SK-N-MC (cell line): ENCODE data around the gene TNNC2.

Experiments
- EZH2 ChIP-seq: fragments of 200-600 bp; sonication (generic); IDR thresholded peaks from one replicate; pipeline ENCODE4 v1.6.1; 2017; ENCODE audit warnings: antibody characterized with exemption
- FOXP2 ChIP-seq: optimal IDR thresholded peaks from 2 replicates; pipeline ENCODE3; 2011; ENCODE audit warnings: mild to moderate bottlenecking, moderate library complexity; ENCODE audit not compliant: insufficient read depth; ENCODE audit errors: extremely low read length, control extremely low read depth

DNA sequence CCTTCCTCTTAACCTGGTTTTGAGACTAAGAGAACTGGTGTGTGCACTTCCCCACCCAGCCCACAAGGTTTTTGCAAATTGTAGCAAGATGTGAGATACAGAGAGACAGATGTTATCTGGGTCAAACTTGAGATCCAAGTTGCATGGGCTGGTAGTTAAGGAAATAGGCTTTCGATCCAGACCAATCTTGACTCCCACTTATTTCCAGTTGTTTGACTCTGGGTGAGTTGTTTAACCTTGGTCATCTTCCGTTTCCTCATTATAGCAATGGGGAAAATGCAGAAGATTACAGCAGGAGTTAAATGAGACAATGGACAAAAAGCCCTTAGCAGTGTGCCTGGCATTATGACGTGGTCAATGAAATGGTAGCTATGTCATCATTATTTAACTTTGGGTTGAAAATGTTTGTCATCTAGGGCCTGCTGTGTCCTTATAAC is 8.2 kb upstream of the TNNC2 start:
- no peak for TF ChIP-seq EZH2
- TF ChIP-seq FOXP2, result no peak
